Mucosa of gallbladder (tissue), 1 donor: ENCODE results near the gene TMEM154. TPM values are rescaled to one million over a fixed set of nuclear protein-coding genes. Genes with fewer than 3 reads are reported as not detected.

Experiments used
- DNase-seq: peaks from one replicate; pipeline ENCODE4 v3.0.0-alpha.2; 2020; ENCODE audit warnings: low spot score
- total RNA-seq: library from RNA; stranded (reverse); gene quantifications from one replicate; pipeline ENCODE4 v1.2.1, GENCODE V29; 2021
- donor health status: DM: no; HTN: no; CAD: no.

Gene TMEM154, protein sequence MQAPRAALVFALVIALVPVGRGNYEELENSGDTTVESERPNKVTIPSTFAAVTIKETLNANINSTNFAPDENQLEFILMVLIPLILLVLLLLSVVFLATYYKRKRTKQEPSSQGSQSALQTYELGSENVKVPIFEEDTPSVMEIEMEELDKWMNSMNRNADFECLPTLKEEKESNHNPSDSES
- 2.2 TPM for total RNA-seq

DNA sequence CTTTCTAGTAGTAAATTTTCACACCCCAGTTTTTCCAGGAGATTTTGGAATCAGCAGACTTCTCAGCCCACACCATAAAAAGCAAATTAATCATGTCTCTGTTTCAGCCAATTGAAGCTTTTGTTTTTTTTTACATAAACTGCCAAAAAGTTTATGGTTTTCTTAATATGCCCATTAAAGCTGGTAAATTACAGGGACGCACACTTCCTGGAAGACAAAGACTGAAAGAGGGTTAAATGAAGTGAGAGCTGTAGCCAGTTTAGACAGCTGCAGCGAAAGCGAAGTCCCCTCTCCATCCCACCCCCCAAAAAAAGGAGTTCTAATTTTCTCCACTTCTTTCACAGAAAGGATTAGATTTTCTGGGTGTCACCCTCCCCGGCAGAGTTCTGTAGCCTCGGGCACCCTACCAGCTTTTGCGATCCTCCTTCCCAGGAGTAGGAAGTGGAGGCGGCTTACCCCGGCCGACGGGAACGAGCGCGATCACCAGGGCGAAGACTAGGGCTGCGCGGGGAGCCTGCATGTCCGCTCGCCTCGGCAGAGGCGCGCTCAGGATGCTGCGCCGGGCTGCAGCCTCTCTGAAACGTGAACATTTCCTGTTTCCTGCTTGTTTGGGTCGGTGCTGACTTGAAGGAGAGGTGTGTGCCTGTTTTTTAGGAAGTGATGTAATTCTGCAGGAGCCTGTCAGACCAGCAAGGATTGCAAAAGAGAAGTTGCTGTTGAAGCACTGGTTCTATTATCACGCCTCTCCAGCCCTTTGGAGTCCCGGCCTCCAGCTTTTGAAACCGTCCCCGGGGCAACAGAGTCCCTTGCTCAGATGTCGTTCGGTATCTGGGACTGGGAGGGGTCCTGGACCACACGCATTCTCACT is at the start of gene TMEM154:
TSS of gene TMEM154 (minus strand) at position 584 of the 868 bp plus-strand sequence. CDS start at position 520, 64 bp downstream.
- DNase-seq, result peak; percentile 31

- DNase-seq, result no peak
Observed at GRCh38 chr4:152729466-152729865, 49.7 kb upstream of the TMEM154 start.

GRCh38 chr4:152728343-152728742 is 48.5 kb upstream of the TMEM154 start:
- DNase-seq, result no peak

- no peak for DNase-seq
Observed at GRCh38 chr4:152727784-152728183, 48.0 kb upstream of the TMEM154 start.

DNA sequence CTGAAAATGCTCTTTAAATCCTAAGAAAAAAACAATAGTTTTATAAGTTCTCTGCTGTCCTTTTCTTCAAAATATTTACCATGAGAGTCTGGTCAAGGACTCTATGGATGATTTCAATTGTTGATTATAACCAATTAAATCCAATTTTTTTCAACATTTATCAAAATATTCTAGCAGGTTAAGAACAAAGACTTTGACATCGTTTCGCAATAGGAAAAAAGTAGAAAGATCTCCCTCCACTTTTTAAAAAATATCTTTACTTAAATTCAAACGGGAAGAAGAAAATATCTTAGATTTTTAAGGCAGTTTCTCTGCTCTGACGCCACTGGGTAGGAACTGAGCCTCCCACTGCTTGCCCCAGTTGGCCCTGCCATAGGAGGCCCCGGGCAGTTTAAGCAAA is 44.7 kb upstream of the TMEM154 start:
- no peak for DNase-seq

DNA sequence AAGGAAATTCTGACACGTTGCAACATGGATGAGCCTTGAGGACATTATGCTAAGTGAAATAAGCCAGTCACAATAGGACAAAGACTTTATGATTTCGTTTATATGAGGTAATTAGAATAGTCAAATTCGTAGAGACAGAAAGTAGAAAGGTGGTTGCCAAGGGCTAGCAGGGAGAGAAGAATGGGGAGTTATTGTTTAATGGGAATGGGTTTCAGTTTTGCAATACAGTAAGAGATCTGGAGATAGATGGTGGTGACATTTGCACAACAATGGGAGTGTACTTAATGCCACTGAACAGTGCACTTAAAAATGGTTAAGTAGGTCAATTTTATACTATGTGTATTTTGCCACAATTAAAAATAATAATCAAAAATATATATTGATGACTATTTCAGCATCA is 43.4 kb upstream of the TMEM154 start:
- no peak for DNase-seq

DNA sequence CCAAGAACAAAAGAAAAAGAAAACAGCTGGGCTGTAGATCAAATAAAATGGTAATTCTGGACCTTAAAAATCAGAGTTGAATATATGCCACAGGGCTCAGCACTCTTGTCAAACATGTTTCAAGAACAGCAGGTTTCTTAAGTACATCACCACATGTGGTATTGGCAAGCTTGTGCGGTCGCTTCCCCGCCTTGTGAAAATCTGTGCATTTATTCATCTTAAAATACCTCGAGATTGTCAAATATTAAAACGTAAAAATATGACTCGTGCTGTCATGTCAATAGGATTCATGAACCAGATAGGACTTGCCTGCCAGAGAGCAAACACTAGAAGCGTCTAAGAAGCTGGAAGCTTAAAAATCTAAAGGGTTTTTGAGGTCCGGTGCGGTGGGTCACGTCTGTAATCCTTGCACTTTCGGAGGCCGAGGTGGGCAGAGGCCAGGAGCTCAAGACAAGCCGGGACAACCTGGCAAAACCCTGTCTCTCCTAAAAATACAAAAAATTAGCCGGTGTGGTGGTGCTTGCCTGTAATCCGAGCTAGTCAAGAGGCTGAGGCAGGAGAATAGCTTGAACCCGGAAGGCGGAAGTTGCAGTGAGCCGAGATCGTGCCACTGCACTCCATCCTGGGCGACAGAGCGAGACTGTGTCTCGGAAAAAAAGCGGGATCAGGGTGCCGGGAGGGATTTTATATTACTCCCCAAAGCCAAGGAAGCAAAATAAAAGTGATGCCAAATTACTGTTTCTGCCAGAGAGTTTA is 40.2 kb upstream of the TMEM154 start:
- no peak for DNase-seq

DNA sequence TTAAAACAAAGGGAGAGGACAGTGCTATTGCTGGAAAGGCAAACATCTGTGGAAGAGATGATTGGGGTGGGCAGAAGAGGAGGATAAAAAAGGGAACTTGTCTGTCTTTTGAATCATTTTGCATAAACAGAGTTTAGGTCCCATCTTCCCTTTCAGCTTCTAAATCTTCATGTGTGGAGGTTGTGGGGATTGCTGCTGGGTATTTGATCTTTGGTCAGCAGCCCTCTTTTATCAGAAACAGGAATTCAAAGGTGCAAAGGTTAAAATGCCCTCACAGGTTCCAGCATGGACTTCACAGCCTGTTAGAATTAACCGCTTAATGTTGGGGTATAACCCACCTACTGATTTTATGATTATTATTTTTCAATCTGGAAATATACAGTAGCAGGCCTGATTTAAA is 39.5 kb upstream of the TMEM154 start:
- no peak for DNase-seq

- no peak for DNase-seq
Observed at GRCh38 chr4:152715076-152715475, 35.3 kb upstream of the TMEM154 start.

DNA sequence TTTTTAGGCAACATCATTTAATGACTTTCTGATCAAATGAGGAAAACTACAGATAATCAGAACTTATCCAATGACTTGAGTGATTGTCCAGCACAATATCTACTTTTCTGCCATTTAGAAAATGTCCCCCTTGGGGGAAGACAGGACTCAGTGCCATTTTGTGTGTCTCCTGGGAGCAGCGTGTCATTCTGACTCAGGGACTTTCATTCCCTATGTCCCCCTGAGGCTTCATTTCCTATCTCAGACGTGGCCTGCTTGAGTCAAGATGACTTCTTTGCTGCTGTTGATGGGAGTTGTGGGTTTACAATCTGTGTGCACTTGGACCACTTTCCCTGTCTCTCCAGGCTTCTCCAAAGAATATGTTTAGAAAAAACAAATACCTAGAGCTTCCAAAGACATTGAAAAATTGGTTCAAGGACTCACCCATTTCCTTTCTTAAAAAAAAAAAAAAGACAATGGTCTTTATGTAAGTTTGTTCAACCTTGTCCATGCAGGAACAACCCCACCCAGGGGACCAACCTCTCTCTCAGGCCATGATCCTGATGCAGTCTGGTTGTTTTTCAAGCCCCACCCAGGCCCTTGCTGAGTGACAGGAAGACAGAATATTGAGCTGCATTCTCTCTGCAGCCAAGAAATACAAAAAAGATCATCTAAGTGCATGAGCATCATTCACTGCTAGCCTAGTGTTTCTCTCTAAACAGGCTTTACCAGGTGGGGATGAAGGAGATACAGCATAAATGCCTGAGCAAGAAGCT is 34.3 kb upstream of the TMEM154 start:
- no peak for DNase-seq

DNA sequence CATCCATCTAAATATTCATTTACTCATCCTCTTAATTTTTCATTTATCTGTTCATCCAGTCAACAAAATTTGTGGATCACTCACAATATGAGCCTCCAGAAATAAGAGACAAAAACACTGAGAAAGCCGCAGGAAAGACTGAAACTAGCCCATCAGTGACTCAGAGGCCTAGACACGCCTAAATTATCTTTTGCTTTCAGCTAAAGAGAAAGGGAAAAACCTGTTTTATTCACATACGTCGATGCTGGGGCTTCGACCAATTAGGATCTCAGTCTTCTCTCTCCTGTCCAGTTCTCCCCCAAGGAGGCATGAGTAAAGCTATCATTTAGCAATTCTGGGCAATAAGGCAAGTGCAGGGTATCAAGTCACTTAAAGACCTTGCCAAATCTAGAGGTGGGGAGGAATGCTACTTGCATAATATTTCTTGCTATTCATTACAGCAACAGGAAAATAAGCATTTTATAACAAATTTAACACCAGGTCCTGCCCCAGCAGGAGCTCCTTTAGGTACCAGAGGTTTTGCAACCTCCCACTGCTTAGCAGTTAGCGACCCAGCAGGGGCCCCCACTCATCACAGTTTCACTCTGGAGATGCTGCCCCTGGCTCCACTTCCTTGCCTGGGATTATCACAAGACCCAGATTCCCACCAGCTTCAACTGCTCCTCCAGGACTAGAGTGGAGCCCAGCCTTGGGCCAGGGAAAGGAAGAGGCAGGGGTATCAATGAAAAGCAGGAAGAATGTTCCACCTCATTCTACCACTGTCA is 30.1 kb upstream of the TMEM154 start:
- no peak for DNase-seq

DNA sequence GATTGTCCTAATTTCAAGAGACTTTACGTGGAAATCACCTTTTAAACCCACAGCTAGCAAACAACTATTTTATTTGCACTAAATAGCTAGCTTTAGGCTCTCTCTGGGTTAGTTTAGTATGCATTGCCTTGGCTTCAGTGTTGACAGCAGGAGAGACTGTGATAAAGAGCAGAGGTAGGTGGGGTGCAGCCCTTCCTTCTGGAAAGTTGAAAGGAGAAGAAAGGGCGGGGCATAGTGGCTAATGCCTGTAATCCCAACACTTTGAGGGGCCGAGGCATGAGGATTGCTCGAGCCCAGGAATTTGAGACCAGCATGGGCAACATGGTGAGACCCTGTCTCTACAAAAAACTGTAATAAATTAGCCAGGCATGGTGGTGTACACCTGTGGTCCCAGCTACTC is 29.0 kb upstream of the TMEM154 start:
- no peak for DNase-seq

- no peak for DNase-seq
Observed at GRCh38 chr4:152708361-152708760, 28.6 kb upstream of the TMEM154 start.

DNA sequence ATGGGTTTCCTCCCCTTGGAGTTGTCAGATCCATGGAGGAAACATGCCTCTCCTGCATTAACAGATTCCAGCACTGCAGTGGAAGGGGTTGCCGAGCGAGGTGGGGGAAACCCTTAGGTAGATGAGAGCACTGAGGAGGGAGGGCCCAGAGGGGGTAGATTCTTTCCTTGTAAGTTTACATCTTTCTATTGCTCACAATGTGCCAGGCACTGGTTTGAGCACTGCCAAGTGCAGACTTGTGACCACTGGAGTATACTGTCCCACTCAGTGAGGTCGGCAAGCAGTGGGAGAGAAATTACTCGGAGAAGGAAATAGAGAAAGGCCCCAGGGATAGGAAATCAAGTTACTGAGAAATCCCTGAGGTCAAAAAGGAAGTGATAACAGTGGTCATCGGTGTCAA is 27.8 kb upstream of the TMEM154 start:
- DNase-seq, result no peak

DNA sequence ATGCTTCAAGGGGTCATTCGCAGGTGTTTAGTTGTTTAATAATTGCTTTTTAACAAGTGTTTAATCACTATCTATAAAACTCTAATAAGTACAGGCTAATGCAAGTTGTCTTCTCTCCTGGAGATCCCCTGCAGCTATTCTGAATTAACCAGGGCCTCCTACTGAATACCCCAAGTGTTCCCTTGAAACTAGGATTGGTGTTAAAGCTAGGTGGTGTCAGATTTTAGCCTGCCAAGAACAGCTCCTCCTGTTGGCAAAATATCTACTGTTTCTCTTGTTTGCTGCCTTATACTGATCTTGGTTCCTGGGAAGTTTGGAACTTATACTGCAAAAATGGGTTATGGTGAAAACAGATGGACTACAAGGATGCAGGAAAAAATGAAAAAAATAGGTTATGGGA is 26.1 kb upstream of the TMEM154 start:
- no peak for DNase-seq

GRCh38 chr4:152704788-152705187 is 25.0 kb upstream of the TMEM154 start:
- no peak for DNase-seq

GRCh38 chr4:152700151-152700550 is 20.4 kb upstream of the TMEM154 start:
- DNase-seq, result no peak

DNA sequence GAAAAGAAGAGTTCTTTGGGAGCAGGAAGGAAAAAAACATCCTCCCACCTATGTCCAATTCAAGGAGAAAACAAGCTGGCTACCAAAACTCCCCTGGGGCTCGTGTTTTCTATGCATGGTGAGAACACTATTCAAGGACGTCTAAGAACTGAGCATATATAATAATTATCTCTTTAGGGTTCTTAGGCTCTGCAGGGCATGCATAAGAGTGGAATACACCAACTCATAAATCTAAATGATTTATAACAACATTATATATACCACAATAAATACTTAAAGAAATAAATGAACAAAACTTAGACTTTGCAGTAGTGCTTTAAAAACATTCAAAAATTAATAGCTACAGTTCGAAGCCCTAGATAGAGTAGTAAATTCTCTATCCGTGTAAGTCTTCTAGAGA is 19.5 kb upstream of the TMEM154 start:
- no peak for DNase-seq

GRCh38 chr4:152698089-152698499 is 18.3 kb upstream of the TMEM154 start:
- no peak for DNase-seq

DNA sequence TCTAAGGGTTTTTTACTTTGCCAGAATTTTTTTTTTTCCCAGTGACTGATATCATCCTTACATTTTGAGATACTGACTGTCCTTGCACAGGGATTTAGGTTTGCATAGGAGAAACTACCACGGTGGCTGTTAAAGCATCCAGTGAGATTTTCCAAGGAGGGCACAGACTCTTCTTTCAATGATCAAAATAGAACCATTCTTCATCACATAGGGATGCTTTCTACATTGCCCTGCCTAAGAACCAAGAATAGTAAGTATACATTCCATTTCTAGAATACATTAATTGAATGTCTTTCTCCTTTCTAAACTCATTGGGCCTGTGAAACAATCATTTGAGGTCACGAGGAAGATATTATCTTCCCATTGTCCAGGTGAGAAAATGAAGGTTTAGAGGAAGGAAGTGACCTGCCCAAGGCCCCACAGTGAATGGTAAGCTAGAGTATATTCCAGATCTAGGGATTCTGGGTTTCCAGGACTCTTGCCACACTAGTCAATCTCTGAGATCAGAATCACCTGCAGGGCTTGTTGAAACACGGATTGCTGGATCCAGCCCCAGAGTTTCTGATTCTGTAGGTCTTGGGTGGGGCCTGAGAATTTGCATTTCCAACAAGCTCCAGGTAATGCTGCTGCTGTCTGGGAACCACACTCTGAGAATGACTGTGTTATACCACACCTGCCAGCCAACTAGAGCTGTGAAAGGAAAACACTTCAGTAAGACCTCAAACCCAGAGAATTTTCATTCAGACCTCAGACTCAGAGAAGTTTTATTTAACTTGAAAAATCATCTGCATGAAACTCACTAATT is 17.7 kb upstream of the TMEM154 start:
- no peak for DNase-seq
